Measurements from ENCODE around the gene CRYBG2. TPM values are rescaled to one million over a fixed set of nuclear protein-coding genes. Genes with fewer than 3 reads are reported as not detected.
"Not testable (repeated sequence)": the region's sequence is repeated elsewhere in the genome, so short reads cannot be mapped to it uniquely, and the experiment has no call there.

Gene CRYBG2
- total RNA-seq, 1 donor: not detected

- H3K4me3 ChIP-seq (ENCODE audit: low read depth, low read length): no peak overlapping the region
- TF ChIP-seq CTCF (IDR thresholded peaks at IDR 0.05; ENCODE audit: insufficient read depth, low read length): no peak
- no peak for DNase-seq (ENCODE audit: low read depth)
Observed at GRCh38 chr1:26315874-26316850, 37.8 kb downstream of the CRYBG2 start.

- no peak overlapping the region for H3K4me3 ChIP-seq (ENCODE audit: low read depth, low read length)
- no peak for DNase-seq (ENCODE audit: low read depth)
- no peak for TF ChIP-seq CTCF (IDR thresholded peaks at IDR 0.05; ENCODE audit: insufficient read depth, low read length)
Observed at GRCh38 chr1:26314501-26314900, 39.4 kb downstream of the CRYBG2 start.

DNA sequence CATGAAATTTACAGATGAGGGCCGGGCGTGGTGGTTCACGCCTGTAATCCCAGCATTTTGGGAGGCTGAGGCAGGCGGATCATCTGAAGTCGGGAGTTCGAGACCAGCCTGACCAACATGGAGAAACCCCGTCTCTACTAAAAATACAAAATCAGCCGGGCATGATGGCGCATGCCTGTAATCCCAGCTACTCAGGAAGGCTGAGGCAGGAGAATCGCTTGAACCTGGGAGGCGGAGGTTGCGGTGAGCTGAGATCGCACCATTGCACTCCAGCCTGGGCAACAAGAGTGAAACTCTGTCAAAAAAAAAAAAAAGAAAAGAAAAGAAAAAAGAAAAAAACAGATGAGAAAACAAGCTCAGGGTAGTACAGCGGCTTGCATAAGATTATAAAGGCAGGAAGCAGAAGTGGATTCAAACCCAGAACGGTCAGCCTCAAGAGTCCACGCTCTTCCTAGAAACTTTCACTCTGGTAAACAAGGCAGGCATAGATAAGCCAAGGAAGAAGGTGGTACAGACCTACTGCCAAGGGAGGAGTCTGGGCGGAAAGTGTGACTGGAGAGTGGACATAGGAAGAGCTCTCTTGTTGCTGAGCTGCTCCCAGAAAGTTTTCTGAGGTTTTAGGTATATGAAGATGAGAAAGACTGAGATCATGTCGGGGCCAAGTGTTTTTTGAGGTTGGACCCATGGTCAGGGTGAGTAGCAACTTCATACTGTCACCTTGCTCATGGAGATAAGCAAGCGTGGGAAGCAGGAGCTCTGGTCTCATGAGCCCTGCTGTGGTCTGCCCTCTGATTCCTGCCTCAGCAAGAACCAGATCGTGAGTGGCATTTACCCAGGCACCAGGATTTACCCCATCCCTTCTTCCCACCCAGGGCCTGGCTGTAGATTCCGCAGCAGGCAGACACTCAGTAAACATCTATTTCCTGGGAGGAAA is 45.7 kb downstream of the CRYBG2 start:
- H3K4me3 ChIP-seq (ENCODE audit: low read depth, low read length); DNase-seq (ENCODE audit: low read depth): not testable (repeated sequence)

DNA sequence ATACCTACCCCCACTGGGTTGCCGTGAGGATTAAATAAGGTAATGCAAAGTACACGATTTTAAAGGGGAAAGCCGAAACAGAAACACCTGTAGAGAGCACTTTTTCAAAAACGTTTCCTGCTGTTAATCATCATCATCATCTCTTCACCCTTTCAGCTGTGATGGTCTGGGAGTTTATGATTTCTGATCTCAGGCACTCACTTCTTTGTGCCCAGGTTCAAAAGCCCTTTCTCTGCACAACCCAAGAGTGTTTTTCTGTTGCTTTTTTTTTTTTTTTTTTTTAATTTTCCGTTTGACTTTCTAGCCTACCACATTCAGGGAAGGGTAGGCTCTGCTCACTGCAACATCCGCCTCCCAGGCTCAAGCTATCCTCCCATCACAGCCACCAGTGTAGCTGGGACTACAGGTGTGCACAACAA is 46.6 kb downstream of the CRYBG2 start:
- H3K4me3 ChIP-seq (ENCODE audit: low read depth, low read length): no peak overlapping the region
- no peak for TF ChIP-seq CTCF (IDR thresholded peaks at IDR 0.05; ENCODE audit: insufficient read depth, low read length)
- no peak for DNase-seq (ENCODE audit: low read depth)

GRCh38 chr1:26306290-26307229 is 47.4 kb downstream of the CRYBG2 start, which contains the start of gene UBXN11:
Gene UBXN11 (minus strand): TSS chr1:26306636. CDS start chr1:26302883, 3,753 bp downstream.
- H3K4me3 ChIP-seq (ENCODE audit: low read depth, low read length): peak within 1 kb of the TSS; percentile 89
- peak; percentile 90 for DNase-seq (ENCODE audit: low read depth)
- TF ChIP-seq CTCF (IDR thresholded peaks at IDR 0.05; ENCODE audit: insufficient read depth, low read length): no peak

DNA sequence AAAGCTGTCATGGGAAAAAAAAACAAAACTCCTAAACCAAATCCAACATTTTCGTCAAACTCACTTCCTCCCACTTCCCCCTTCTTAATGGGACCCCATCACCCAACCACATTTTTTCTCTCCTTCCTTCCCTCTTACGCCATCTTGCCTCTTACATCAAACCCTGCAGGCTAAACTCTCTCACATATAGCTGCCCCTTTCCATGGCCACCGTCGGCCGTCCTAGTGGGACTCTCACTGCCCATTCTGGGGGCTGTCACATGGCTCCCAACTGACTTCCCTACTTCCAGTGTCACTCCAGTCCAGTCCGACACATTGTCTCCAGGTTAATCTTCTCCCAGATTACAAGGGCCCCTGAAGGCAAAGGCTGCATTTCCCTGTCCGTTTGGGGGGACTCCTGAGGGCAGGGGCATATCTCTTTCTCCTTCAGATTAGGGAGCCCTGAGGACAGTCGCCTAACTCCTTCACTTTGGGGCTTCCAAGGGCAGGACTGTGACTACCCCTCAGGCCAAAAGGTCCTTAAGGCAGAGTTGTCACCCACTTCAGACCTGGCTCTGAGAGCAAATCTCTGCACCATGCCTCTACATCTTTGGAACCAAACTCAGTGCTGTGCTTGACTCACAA is 48.2 kb downstream of the CRYBG2 start:
- no peak for TF ChIP-seq CTCF (IDR thresholded peaks at IDR 0.05; ENCODE audit: insufficient read depth, low read length)
- no peak for DNase-seq (ENCODE audit: low read depth)
- peak overlapping the region; percentile 89 for H3K4me3 ChIP-seq (ENCODE audit: low read depth, low read length)

Data from fibroblast of the aortic adventitia (primary cell).